HUES64 (cell line): Measurements from ENCODE around the gene SCART1.
A peak's percentile ranks its signal among the peaks of the same experiment; 100 is the strongest.
"Not testable (repeated sequence)": the region's sequence is repeated elsewhere in the genome, so short reads cannot be mapped to it uniquely, and the experiment has no call there.

ENCODE experiments used
- H3K27ac ChIP-seq: 2 replicates; pipeline ENCODE4 v1.7.0; 2013; ENCODE audit warnings: low read depth, low read length, inconsistent platforms
- H3K27me3 ChIP-seq: 2 replicates; pipeline ENCODE4 v1.6.1; 2013; ENCODE audit warnings: mild to moderate bottlenecking, low read length; ENCODE audit not compliant: insufficient read depth
- H3K36me3 ChIP-seq: 2 replicates; pipeline ENCODE4 v1.6.1; 2013; ENCODE audit warnings: mild to moderate bottlenecking, low read length; ENCODE audit not compliant: insufficient read depth
- H3K4me1 ChIP-seq: 2 replicates; pipeline ENCODE4 v1.6.1; 2013; ENCODE audit warnings: mild to moderate bottlenecking, low read length, moderate library complexity; ENCODE audit not compliant: insufficient read depth
- H3K4me3 ChIP-seq: 2 replicates; pipeline ENCODE4 v1.5.1; 2013; ENCODE audit warnings: mild to moderate bottlenecking, low read length, moderate library complexity
- H3K9ac ChIP-seq: 2 replicates; pipeline ENCODE4 v1.6.1; 2013; ENCODE audit warnings: mild to moderate bottlenecking, low read depth, low read length
- H3K9me3 ChIP-seq: 2 replicates; pipeline ENCODE4 v1.6.1; 2013; ENCODE audit warnings: low read depth, low read length; ENCODE audit not compliant: insufficient read depth
- WGBS: fragments of 150-250, 120-280 bp; methylation state at CpG from one replicate; pipeline ENCODE4 v1.1.7; 2013; ENCODE audit warnings: missing lambda C conversion rate; 5-methylcytosine and 5-hydroxymethylcytosine counted together

Gene SCART1

DNA sequence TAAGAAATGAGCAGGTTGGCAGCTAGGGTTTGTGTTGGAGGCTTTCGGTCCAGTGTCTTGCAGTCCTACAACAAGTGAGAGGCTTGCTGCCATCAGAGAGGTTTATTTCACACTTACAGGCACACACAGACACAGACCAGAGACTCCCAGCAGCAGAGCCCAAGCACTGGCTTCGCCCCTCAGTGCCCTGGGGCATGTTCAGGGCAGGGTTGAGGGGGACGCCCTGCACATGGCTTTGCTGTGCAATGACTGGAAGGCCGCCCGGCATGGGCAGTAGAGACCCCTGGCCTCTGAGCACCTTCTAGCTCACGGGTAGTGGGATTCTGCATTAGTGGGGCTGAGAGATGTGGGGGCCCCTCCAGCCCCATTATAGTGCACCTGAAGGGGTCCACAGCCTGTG, 33.2 kb upstream of the SCART1 start:
- Histone ChIP-seq H3K27ac (no peak overlapping the region), H3K36me3 (peaks cover 16% of the 10 kb centered on the region)
- 79% methylated on average over 6 of the region's 6 CpGs for WGBS

DNA sequence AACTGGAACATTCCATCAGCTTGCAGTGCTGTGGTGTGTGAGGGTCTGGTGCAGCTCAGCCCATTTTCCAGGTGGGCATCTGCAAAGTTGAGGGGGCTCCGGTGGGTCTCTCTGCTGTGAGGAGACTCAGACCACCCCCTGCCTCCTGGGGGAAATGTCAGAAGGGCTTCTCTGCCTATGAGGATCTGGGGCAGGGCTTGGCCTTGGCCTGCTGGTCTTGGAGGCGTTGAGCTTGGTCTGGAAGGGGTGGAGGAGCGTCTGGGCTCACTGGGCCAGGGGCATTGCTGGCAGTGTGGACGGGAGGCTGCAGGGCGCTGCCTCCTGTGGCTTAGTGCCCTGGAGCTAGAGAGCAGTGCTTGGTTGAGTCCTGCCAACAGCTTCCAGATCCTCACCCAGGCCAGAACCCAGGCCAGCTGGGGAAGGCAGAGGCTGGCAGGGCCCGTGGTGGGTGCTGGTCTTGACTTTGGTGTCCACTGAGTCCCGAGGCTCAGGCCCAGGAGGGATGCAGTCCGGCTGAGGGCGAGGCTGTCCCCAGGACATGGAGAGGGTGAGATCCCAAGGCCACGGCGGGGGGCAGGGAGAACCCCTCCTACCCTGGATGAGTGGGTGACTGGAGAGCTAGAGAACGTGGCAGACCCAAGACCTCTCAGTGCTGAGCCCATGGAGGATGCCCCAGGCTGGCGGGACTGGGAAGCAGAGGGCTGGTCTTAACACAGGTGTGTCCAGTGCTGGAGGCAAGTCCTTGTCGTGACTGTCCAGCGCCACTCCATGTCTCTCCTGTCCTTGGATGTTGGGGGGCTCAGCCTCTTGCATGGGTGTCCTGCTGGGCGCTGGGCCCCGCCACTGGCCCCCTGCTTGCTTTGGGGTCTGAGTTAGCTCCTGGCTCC, 32.2 kb upstream of the SCART1 start:
- Histone ChIP-seq H3K9me3 (no peaks in the 10 kb centered on the region), H3K4me1 (no peaks in the 10 kb centered on the region), H3K27ac (no peak overlapping the region), H3K27me3 (peaks cover 18% of the 10 kb centered on the region), H3K4me3 (no peak overlapping the region), H3K9ac (no peak overlapping the region), H3K36me3 (0 out of 2 replicates have a peak, but pooled peaks cover 10% of the 10 kb centered on the region)
- 91% methylated on average over 16 of the region's 17 CpGs for WGBS

More for the DNA sequence above, 33.2 kb upstream of the SCART1 start:
- no peaks in the 10 kb centered on the region for H3K4me1 ChIP-seq
- H3K4me3 ChIP-seq: no peak overlapping the region
- H3K9ac ChIP-seq: no peak overlapping the region
- peaks cover 1% of the 10 kb centered on the region; the same call in 1 of the 2 replicates for H3K9me3 ChIP-seq
- peaks cover 18% of the 10 kb centered on the region for H3K27me3 ChIP-seq

GRCh38 chr10:133422223-133422806, 31.4 kb upstream of the SCART1 start:
- Histone ChIP-seq H3K36me3 (0 out of 2 replicates have a peak, but pooled peaks cover 10% of the 10 kb centered on the region), H3K27me3 (peaks cover 18% of the 10 kb centered on the region), H3K9me3 (no peaks in the 10 kb centered on the region), H3K4me3 (no peak overlapping the region), H3K4me1 (no peaks in the 10 kb centered on the region), H3K9ac (no peak overlapping the region), H3K27ac (no peak overlapping the region)
- 80% methylated on average over 16 of the region's 16 CpGs for WGBS

GRCh38 chr10:133422807-133423771, 30.7 kb upstream of the SCART1 start:
- no peaks in the 10 kb centered on the region for H3K9me3 ChIP-seq
- H3K36me3 ChIP-seq: 0 out of 2 replicates have a peak, but pooled peaks cover 10% of the 10 kb centered on the region
- WGBS: 23% methylated on average over 88 of the region's 88 CpGs
- H3K27ac ChIP-seq: no peak overlapping the region
- H3K4me3 ChIP-seq: peak overlapping the region; percentile 34
- H3K4me1 ChIP-seq: no peaks in the 10 kb centered on the region
- no peak overlapping the region for H3K9ac ChIP-seq
- H3K27me3 ChIP-seq: peaks cover 18% of the 10 kb centered on the region

- H3K27me3 ChIP-seq: peaks cover 18% of the 10 kb centered on the region
- H3K4me1 ChIP-seq, H3K27ac ChIP-seq, H3K4me3 ChIP-seq, H3K9me3 ChIP-seq, H3K9ac ChIP-seq, H3K36me3 ChIP-seq: not testable (repeated sequence)
- WGBS: no CpG with 5 or more reads among the region's 46 CpGs
Measured at GRCh38 chr10:133424102-133424501, 29.6 kb upstream of the SCART1 start.

DNA sequence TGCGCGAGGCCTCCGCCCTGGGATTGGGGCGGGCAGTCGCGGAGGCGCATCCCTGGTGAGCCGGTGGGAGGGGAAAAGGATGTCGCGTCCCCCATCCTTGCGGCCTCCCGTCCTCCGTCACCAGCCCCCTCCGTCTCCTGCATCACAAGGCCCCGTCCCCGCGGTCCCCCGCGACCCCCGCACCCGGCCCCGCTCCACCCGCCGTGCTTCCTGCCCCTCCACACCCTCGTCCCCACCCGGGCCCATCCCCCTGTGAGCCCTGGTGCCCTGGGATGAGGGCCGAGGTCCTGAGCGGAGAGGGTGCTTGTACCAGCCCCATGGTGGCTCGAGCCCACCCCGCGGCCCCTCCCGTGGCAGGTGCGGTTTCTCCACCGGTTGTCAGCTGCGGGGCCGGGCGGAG, 29.1 kb upstream of the SCART1 start, which contains the start of gene SPRN:
TSS of gene SPRN (minus strand) at position 25 of the 400 bp plus-strand sequence. CDS start 944 bp downstream, outside the sequence.
- Histone ChIP-seq H3K27me3 (peaks cover 18% of the 10 kb centered on the region), H3K4me3 (peak within 1 kb of the TSS; percentile 34)
- H3K4me1 ChIP-seq, H3K9me3 ChIP-seq, H3K27ac ChIP-seq, H3K36me3 ChIP-seq, H3K9ac ChIP-seq: not testable (repeated sequence)
- WGBS: 64% methylated on average over 9 of the region's 37 CpGs

DNA sequence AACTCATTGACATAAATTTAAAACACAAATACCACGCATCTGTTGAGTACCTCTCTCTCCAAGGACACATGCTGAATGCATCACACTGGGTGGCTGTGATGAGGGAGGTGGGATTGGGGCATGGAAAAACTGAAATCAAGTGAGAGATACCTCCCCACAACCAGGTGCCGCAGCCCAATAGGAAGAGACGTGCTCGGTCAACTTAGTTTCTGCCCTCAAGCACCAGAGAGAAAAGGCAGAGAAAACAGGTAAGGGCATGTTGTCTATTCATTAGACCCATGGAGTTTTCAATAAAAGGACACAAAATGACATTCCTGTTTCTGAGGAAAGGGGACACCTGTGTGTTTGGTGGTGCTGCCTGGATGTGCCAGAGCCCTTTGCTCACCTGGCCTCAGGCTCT, 24.2 kb upstream of the SCART1 start:
- not testable (repeated sequence) for H3K36me3 ChIP-seq, H3K9ac ChIP-seq, H3K4me3 ChIP-seq, H3K4me1 ChIP-seq, H3K9me3 ChIP-seq, H3K27me3 ChIP-seq, H3K27ac ChIP-seq
- WGBS: 88% methylated on average over 3 of the region's 4 CpGs

DNA sequence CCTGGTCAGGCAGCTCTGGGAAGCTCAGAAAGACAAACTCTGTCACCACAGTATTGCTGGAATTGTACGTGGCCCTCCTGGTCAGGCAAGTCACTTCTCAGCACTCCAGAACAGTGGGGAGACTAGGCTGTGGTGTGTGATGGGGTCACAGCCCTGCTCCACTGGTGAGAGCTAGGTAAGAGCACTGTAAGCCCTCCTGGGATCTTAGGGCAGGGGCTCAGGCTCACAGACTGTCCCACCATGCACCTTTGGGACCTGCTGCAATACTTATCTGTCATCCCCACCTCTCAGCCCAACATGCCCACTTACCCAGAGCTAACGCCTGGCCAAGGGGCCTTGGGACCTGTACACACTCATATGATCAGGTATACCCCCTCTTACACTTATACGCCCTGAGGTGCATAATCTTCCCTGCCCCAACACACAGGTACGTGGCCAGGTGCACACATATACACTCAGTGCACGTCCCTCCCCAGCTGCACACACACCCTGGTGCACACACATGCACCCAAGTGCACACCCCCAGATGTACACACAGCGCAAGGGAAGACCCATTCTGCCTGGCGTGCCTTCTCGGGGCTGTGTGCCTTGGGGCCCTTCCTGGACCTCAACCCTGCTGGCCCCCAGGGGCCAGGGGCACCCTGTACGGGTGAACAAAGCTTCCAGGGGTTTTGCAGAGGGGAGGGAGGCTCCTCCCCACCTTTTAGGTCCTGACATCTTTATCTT, 21.7 kb upstream of the SCART1 start:
- WGBS: 66% methylated on average over 3 of the region's 9 CpGs
- H3K9ac ChIP-seq, H3K4me1 ChIP-seq, H3K4me3 ChIP-seq, H3K27me3 ChIP-seq, H3K27ac ChIP-seq, H3K36me3 ChIP-seq: not testable (repeated sequence)
- H3K9me3 ChIP-seq: peaks cover 18% of the 10 kb centered on the region

GRCh38 chr10:133432789-133433188, 21.0 kb upstream of the SCART1 start:
- H3K9me3 ChIP-seq: peaks cover 23% of the 10 kb centered on the region
- H3K27ac ChIP-seq, H3K27me3 ChIP-seq, H3K4me1 ChIP-seq, H3K4me3 ChIP-seq, H3K9ac ChIP-seq, H3K36me3 ChIP-seq: not testable (repeated sequence)
- WGBS: 93% methylated on average over 7 of the region's 25 CpGs

DNA sequence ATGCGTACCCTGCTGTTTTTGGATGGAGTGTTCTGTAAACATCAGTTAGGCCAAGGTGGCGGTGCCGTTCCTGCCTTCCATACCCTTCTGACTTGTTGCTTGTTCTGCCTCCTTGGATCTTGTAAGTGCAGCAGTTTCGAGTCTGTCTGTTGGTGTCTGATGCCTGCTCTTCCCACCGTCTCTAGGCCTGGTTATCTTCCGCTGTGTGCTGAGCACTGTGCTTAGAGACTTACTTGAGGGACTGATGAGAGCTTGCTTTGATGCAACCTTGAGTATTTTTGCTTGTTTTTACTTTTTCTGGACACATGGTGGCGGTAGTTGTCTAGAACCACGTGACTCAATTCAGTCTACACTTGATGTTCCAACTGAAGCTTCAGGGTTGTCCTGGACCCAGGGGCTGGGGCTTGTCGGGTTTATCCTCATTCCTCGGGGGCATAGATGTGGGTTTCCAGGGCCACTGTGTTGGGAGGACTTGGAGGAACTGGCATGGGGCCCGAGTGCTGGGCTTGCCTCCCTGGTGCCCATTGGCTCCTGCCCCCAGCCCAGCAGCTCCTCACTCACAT, 15.0 kb upstream of the SCART1 start:
- WGBS: 68% methylated on average over 11 of the region's 11 CpGs
- no peaks in the 10 kb centered on the region for H3K27me3 ChIP-seq
- no peaks in the 10 kb centered on the region for H3K36me3 ChIP-seq
- H3K9me3 ChIP-seq: peaks cover 67% of the 10 kb centered on the region
- no peak overlapping the region for H3K9ac ChIP-seq
- H3K4me3 ChIP-seq: no peak overlapping the region
- no peaks in the 10 kb centered on the region for H3K4me1 ChIP-seq
- H3K27ac ChIP-seq: no peak overlapping the region
